Muscle of back (tissue), 11 donors: Measurements from ENCODE around the gene COL21A1. TPM values are rescaled to one million over a fixed set of nuclear protein-coding genes. Genes with fewer than 3 reads are reported as not detected.
A peak's percentile ranks its signal among the peaks of the same experiment; 100 is the strongest.

Source experiments
- DNase-seq, 3 donors: peaks; one replicate each; pipeline versions ENCODE4 v3.0.0 to v3.0.0-alpha.2; 2013
- polyA plus RNA-seq, 10 donors: library from polyadenylated mRNA; unstranded; fragments of 120-200 nt; gene quantifications; one replicate each; pipeline ENCODE4 v1.2.1, GENCODE V29; 2013; ENCODE audit not compliant: insufficient read length in 10 of 10

The COL21A1 gene
- polyA plus RNA-seq, 10 donors = 65.2 to 217 (median 102) TPM

- DNase-seq = no peak
Measured at GRCh38 chr6:56247654-56248122, 308 bp upstream of the COL21A1 start.

- peak in 1 of 3 donors; percentile 87 for DNase-seq
Measured at GRCh38 chr6:56246541-56246880, 869 bp downstream of the COL21A1 start.

DNA sequence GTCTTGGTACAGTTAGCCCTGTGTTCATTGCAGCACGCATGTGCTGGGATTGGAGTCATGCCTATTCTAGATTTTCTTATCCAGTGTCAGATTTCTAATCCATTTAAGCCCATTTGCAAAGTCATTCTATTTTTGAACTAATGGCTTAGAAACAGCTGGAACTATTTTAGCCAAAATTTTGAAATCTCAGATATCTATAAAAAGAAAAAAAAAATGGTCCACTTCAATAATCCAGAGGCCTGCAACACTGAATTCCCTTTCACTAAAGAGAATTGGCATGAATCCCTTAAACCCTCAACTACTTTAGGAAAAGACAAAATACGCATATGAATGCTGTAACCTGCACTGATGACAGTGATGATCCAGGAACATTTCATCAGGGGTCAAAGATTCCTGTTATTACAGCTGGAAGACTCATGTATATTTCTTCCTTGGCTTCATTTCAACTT, 1.5 kb downstream of the COL21A1 start:
- peak; percentile 81 to 93 (median 82) for DNase-seq

- no peak for DNase-seq
Measured at GRCh38 chr6:56244528-56245253, 2.7 kb downstream of the COL21A1 start.

GRCh38 chr6:56244089-56244488, 3.3 kb downstream of the COL21A1 start:
- no peak for DNase-seq

DNA sequence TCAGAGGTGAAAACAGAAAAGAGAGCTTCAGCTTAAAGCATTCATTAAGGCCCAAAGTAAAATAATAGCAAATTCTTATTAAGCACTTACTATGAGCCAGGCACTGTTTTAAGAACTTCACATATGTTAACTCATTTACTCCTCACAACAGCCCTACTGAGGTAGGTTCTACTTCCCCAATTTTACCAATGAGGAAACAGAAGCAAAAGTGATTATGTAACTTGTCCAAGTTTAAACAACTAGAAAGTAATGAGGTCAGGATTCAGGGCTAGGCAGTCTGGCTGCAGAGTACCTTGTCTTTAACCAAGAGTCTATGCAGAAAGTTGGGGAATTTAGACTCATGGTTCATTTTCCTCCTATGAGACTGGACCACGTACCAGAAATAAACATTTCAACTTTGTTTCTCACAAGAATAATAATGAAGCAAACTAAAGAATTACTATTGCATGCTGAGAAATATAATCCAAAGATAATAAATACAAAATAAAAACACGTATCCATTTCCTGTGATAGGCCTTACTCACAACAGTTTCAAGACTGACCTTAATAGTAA, 3.8 kb downstream of the COL21A1 start:
- no peak for DNase-seq

DNA sequence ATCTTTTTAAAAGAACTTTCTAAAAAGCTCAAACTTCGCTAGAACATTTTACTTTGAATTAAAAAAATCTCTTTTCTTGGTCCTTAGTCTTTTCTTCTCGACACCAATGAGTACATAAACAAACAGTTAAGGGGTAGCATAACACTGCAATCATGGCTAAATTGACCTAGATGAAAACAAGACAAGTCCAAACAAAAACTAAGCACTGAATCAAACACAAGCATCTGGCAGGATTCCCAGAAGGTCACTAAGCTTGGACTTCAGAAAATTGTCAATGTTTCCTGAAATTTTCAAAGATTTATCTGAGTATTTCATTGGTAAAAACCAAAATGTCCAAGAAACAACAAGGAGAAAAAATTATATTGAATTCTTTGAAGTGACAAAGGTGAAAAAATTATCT, 5.0 kb downstream of the COL21A1 start:
- DNase-seq = peak in 1 of 3 donors; percentile 51

GRCh38 chr6:56241124-56241802, 6.1 kb downstream of the COL21A1 start:
- DNase-seq = peak in 1 of 3 donors; percentile 55

DNA sequence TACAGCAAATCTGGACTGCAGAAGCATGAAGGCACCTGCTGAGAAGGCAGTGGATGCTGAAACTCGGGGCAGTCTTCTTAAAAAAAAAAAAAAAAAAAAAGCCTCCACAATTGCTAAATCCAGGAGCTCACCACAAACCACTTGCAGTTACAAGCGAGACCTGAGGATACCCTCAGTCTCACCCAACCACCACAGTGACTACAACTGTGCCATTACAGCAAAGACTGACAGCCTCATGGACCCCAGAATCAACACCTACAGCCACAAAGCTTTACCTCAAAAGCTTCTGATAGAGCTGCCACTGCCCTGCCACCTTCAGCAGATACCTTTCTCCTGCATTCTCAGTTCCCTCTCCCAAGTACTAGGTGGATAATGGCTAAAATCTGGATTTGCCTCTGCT, 9.0 kb downstream of the COL21A1 start:
- DNase-seq = no peak

GRCh38 chr6:56235245-56235644, 12.1 kb downstream of the COL21A1 start:
- DNase-seq = no peak

- peak; percentile 77 to 91 (median 78) for DNase-seq
Measured at GRCh38 chr6:56232436-56232835, 14.9 kb downstream of the COL21A1 start.

DNA sequence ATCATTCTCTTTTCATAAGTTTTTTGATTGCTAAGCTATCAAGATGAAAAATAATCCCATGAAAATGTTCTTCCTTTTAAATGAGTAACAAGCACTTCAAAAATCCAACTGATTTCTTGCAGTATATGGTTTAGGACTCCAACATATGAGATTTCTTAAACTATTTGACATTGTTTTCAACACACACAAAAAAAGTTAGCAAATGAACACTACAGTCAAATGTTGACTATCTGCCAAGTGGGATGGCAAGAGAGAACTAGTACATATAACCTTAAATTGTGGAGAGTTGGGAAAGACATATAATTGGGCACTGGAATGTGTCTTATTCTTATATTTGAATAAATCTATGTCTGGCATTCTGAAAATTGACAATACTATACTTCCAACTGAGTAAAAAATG, 15.6 kb downstream of the COL21A1 start:
- peak in 1 of 3 donors; percentile 59 for DNase-seq

GRCh38 chr6:56230976-56231566, 16.3 kb downstream of the COL21A1 start:
- DNase-seq = peak in 1 of 3 donors; percentile 28

DNA sequence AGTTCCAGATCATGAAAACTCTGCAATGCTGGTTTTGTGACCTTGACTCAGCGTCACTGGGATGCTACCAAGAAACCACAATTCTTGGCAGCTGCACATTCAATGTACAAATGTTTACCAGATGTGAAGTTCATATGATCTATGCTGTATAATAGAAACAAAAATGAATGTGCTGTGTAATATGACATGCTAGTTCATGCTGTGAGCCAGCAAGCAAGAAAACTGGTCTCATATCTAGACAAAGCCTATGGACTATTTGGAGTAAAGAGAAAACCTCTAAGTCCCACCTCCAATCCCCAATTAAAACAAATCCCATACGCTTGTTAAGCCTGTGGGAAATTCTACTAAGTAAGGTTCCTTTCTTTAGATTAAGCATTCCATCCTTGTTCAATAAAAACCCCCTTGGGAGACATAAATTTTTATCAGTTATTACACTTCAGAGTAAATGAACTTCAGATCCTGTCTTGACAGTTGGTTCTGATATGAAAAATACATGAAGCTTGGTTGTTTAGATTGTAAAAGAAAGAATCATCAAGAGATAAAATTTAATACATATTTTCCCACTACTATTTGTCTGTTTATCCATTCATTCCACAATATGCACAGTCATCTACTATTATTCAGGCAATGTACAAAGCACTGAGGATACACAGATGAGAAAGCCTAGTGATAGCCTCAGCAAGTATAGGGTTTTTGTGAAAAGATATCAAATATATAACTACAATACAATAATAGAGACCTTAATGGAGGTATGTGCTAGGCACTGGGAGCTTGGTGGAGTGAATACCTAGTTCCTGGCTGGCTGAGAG, 20.1 kb downstream of the COL21A1 start:
- DNase-seq = peak; percentile 86 to 93 (median 88)

- peak in 1 of 3 donors; percentile 55 for DNase-seq
Measured at GRCh38 chr6:56223995-56224394, 23.4 kb downstream of the COL21A1 start.

DNA sequence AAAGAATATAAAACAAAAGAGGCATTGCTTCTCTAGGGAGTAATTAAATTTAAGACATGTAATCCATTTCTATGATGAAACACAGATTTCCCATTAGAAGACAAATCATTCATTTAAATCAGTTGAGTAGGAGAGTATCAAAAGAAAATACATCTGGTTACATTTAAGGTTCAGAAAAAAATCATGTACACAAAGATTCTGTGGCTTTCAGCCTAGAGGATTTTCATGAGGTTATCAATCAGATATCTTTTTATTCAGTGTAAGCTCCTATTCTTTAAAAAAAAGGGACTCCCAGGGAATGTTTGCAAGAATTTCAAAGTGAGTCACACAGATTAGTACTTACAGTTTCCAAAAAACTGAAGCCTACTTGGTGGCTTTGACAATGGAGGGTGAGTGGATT, 24.9 kb downstream of the COL21A1 start:
- peak in 2 of 3 donors; percentile 78 to 84 for DNase-seq

- DNase-seq = no peak
Measured at GRCh38 chr6:56220078-56220477, 27.3 kb downstream of the COL21A1 start.

- DNase-seq = no peak
Measured at GRCh38 chr6:56214703-56215101, 32.7 kb downstream of the COL21A1 start.

GRCh38 chr6:56214041-56214702, 33.2 kb downstream of the COL21A1 start:
- DNase-seq = no peak

- DNase-seq = no peak
Measured at GRCh38 chr6:56211724-56212123, 35.7 kb downstream of the COL21A1 start.

DNA sequence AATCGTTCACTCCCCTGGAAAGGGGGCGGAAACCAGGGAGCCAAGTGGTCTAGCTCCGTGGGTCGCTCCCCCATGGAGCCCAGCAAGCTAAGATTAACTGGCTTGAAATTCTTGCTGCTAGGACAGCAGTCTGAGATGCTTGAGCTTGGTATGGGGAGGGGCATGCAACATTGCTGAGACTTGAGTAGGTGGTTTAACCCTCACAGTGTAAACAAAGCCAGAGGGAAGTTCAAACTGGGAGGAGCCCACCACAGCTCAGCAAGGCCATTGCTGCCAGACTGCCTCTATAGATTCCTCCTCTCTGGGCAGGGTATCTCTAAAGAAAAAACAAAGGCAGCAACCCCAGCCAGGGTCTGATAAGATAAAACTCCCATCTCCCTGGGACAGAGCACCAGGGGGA, 43.2 kb downstream of the COL21A1 start:
- DNase-seq = no peak
